HEK293 (cell line): ENCODE data around the gene ZFHX3.

Source experiments
- CTCF ChIP-seq: fragments of 450-650 bp; formaldehyde crosslinking; IDR thresholded peaks from 2 replicates; pipeline ENCODE4 v1.5.1; 2016; ENCODE audit warnings: missing biosample characterization, missing genetic modification characterization
- HOXA7 ChIP-seq: sonication (generic); formaldehyde crosslinking; IDR thresholded peaks from 2 replicates; pipeline ENCODE4 v1.8.1; 2022; ENCODE audit warnings: missing genetic modification reagents, borderline replicate concordance
- ZBTB26 ChIP-seq: fragments of 450-650 bp; formaldehyde crosslinking; optimal IDR thresholded peaks from 2 replicates; pipeline ENCODE3; 2016; ENCODE audit warnings: missing biosample characterization, mild to moderate bottlenecking, missing genetic modification characterization
- ZNF24 ChIP-seq: fragments of 450-650 bp; formaldehyde crosslinking; IDR thresholded peaks from 2 replicates; pipeline ENCODE4 v1.5.1; 2016; ENCODE audit warnings: missing biosample characterization, missing genetic modification characterization

DNA sequence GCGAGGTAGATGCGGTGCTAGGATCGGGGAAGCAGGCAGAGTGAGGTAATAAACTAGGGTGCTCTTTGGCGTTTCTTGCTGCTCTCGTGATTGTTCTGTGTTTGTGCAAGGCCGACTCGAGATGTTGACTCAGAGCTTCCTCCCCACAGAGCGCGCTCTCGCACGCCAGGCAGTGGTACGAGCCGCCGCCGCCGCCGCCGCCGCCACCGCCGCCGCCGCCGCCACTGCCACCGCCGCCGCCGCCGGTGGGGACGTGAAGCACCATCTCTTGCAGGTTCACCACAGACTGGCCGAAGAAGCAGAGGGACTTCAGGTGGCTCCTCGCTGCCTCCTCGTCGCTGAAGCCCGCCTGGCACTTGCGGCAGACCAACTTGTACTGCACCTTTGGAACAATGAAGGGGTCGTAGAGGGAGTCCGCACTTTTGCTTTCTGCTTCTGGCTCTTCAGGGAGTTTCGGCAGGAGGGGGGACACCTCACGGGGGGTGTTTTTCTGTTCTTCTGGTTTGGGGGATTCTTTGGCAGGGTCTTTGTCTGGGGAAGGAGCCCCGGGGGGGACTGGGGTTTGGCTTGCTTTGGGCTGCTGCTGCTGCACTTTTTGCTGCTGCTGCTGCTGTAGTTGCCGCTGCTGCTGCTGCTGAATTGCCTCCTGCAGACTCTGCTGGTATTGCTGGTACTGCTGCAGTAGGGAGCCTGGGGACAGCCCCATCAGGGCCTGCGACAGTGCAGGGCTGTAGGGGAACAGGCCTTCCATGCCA lies 260.2 kb downstream of the ZFHX3 start:
- TF ChIP-seq ZNF24 (tag by site-specific recombination) (no peak), CTCF (tag by site-specific recombination) (no peak), HOXA7 (CRISPR knock-in tag) (no peak), ZBTB26 (no peak)
